Loucy (cell line): ENCODE data around the gene LOXL4.

Experiments
- H2AFZ ChIP-seq: fragments of 200-600 bp; sonication (generic); 2 replicates; pipeline ENCODE4 v1.6.0; 2016; ENCODE audit warnings: antibody characterized with exemption, mild to moderate bottlenecking, low read length, moderate library complexity
- H3F3A ChIP-seq: fragments of 200-600 bp; 2 replicates; pipeline ENCODE4 v1.6.0; 2016; ENCODE audit warnings: antibody characterized with exemption, low read depth, mild to moderate bottlenecking
- H3K27me3 ChIP-seq: fragments of 200-600 bp; sonication (generic); 2 replicates; pipeline ENCODE4 v1.6.1; 2014; ENCODE audit warnings: low read length, mild to moderate bottlenecking; ENCODE audit not compliant: insufficient read depth, poor library complexity, severe bottlenecking
- H3K36me3 ChIP-seq: fragments of 200-600 bp; sonication (generic); 2 replicates; pipeline ENCODE4 v1.6.1; 2016; ENCODE audit warnings: low read length; ENCODE audit not compliant: insufficient read depth
- H3K4me1 ChIP-seq: fragments of 200-600 bp; sonication (generic); 2 replicates; pipeline ENCODE4 v1.5.1; 2014; ENCODE audit warnings: low read length, mild to moderate bottlenecking; ENCODE audit not compliant: insufficient read depth, poor library complexity, severe bottlenecking
- H3K4me2 ChIP-seq: fragments of 200-600 bp; sonication (generic); 2 replicates; pipeline ENCODE4 v1.6.0; 2014; ENCODE audit warnings: antibody characterized with exemption, low read length, low read depth, mild to moderate bottlenecking; ENCODE audit not compliant: poor library complexity, severe bottlenecking
- H3K4me3 ChIP-seq: fragments of 200-600 bp; sonication (generic); 2 replicates; pipeline ENCODE4 v1.5.1; 2014; ENCODE audit warnings: low read length, mild to moderate bottlenecking, mixed read lengths; ENCODE audit not compliant: poor library complexity, severe bottlenecking
- H3K79me2 ChIP-seq: fragments of 200-600 bp; sonication (generic); 2 replicates; pipeline ENCODE4 v1.6.1; 2014; ENCODE audit warnings: low read length; ENCODE audit not compliant: insufficient read depth
- H3K9ac ChIP-seq: fragments of 200-600 bp; sonication (generic); 2 replicates; pipeline ENCODE4 v1.6.0; 2014; ENCODE audit warnings: mild to moderate bottlenecking, low read depth, low read length, moderate library complexity; ENCODE audit not compliant: poor library complexity, severe bottlenecking
- H3K9me2 ChIP-seq: fragments of 200-600 bp; sonication (generic); replicated peaks from 2 replicates; pipeline ENCODE4 v1.6.1; 2016; ENCODE audit warnings: low read depth, low read length, mixed read lengths
- H3K9me3 ChIP-seq: fragments of 200-600 bp; sonication (generic); 2 replicates; pipeline ENCODE4 v1.6.1; 2014; ENCODE audit warnings: mild to moderate bottlenecking, antibody characterized with exemption, low read length, low read depth; ENCODE audit not compliant: insufficient read depth
- H4K20me1 ChIP-seq: fragments of 200-600 bp; sonication (generic); 2 replicates; pipeline ENCODE4 v1.6.0; 2014; ENCODE audit warnings: antibody characterized with exemption, low read length, mild to moderate bottlenecking; ENCODE audit not compliant: insufficient read depth, poor library complexity, severe bottlenecking
- CTCF ChIP-seq: fragments of 200-600 bp; sonication (generic); conservative IDR thresholded peaks from 2 replicates; pipeline ENCODE4 v1.5.1; 2014; ENCODE audit warnings: mild to moderate bottlenecking, antibody characterized with exemption, low read length
- EZH2phosphoT487 ChIP-seq: fragments of 200-600 bp; IDR thresholded peaks from 2 replicates; pipeline ENCODE4 v1.6.1; 2018; ENCODE audit warnings: antibody characterized with exemption, mild to moderate bottlenecking, moderate library complexity, borderline replicate concordance

LOXL4 gene

DNA sequence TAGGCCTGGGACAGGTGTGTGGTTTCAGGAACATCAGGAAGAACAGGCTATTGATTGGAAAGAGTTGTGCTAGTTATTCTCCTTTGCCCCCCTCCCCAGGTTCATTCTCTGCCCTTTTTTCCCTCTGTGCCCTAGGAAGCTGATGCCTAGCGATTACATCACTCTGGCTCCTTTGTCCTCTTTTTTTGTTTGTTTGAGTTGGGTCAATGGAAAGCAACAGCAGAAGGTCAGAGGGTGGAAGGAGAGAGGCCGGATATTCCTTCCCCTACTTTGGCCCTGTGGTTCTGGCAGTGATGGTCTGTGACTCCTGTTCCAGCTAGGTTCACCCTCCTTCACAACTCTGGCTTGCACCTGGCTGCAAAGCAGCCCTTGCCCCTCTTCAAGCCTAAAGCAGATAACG, 18.9 kb downstream of the LOXL4 start:
- Histone ChIP-seq H3K79me2 (no peaks in the 10 kb centered on the region), H3K36me3 (peaks cover 48% of the 10 kb centered on the region; the same call in 1 of the 2 replicates), H3K27me3 (no peaks in the 10 kb centered on the region), H3K4me2 (no peak overlapping the region), H4K20me1 (no peaks in the 10 kb centered on the region), H3K4me1 (no peaks in the 10 kb centered on the region), H3K9me2 (no peaks in the 10 kb centered on the region), H2AFZ (no peak overlapping the region), H3K4me3 (no peak overlapping the region), H3K9ac (no peak overlapping the region), H3F3A (no peaks in the 10 kb centered on the region), H3K9me3 (no peaks in the 10 kb centered on the region)
- no peak for TF ChIP-seq EZH2phosphoT487
- TF ChIP-seq CTCF = no peak

DNA sequence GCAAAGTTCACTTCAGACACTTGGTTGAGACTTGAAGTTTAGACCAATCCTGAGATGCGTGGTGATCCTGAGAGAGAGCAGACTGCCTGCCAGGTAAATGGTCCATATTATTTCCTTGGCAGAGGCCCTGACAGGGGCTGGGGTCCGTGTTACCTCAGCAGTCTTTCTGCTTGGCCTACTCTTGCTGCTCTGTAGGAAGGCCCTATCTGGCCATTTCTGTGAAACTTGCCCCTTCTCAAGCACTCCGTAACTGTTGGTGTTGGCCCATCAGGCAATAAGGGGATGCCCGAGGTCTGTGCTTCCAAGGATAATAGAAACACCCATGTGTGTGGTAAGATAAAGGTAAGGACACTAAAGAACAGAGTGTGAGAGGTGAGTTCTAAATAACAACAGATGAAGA, 20.0 kb downstream of the LOXL4 start:
- no peaks in the 10 kb centered on the region for H3K9me2 ChIP-seq
- H3F3A ChIP-seq = no peaks in the 10 kb centered on the region
- no peak overlapping the region for H3K4me3 ChIP-seq
- H3K9ac ChIP-seq = no peak overlapping the region
- H3K27me3 ChIP-seq = no peaks in the 10 kb centered on the region
- H3K9me3 ChIP-seq = no peaks in the 10 kb centered on the region
- TF ChIP-seq EZH2phosphoT487 (no peak), CTCF (no peak)
- H3K4me2 ChIP-seq = no peak overlapping the region
- H2AFZ ChIP-seq = no peak overlapping the region
- no peaks in the 10 kb centered on the region for H4K20me1 ChIP-seq
- no peaks in the 10 kb centered on the region for H3K4me1 ChIP-seq
- peaks cover 52% of the 10 kb centered on the region; the same call in 1 of the 2 replicates for H3K36me3 ChIP-seq
- no peaks in the 10 kb centered on the region for H3K79me2 ChIP-seq

GRCh38 chr10:98246911-98247805, 20.8 kb downstream of the LOXL4 start:
- H3K9ac ChIP-seq = no peak overlapping the region
- H3K4me2 ChIP-seq = no peak overlapping the region
- no peaks in the 10 kb centered on the region for H4K20me1 ChIP-seq
- H3K36me3 ChIP-seq = peaks cover 52% of the 10 kb centered on the region; the same call in 1 of the 2 replicates
- no peak for TF ChIP-seq CTCF
- no peak for TF ChIP-seq EZH2phosphoT487
- H3K79me2 ChIP-seq = no peaks in the 10 kb centered on the region
- H3K4me3 ChIP-seq = no peak overlapping the region
- no peaks in the 10 kb centered on the region for H3K27me3 ChIP-seq
- no peaks in the 10 kb centered on the region for H3K9me2 ChIP-seq
- no peaks in the 10 kb centered on the region for H3K9me3 ChIP-seq
- H3K4me1 ChIP-seq = no peaks in the 10 kb centered on the region
- no peaks in the 10 kb centered on the region for H3F3A ChIP-seq
- no peak overlapping the region for H2AFZ ChIP-seq
